GM12874 (cell line): ENCODE measurements around the gene PRUNE1.

ENCODE experiments used
- TF ChIP-seq, protein P1 (sequence below): IDR thresholded peaks from 2 replicates; pipeline ENCODE4 v1.5.1; 2011; ENCODE audit warnings: low read depth, mild to moderate bottlenecking, control low read depth, low read length, moderate library complexity; ENCODE audit not compliant: insufficient read depth

Gene PRUNE1

DNA sequence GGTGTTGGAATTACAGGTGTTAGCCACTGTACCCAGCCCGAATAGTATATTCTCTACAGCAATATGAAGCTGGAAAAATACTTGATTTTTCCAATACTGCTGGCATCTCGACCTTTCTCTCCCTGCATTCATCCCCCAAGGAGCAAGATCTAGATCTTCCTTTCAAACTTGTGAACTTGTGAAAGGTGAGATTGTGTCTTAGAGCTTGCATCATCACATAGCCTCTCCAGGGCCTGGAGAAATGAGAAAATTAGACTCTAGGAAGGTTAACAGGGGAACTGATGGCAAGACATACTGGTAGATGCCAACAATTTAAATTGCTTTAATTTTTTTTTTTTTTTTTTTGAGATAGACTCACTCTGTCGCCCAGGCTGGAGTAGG lies 2.1 kb downstream of the PRUNE1 start:
- TF ChIP-seq, protein P1, sequence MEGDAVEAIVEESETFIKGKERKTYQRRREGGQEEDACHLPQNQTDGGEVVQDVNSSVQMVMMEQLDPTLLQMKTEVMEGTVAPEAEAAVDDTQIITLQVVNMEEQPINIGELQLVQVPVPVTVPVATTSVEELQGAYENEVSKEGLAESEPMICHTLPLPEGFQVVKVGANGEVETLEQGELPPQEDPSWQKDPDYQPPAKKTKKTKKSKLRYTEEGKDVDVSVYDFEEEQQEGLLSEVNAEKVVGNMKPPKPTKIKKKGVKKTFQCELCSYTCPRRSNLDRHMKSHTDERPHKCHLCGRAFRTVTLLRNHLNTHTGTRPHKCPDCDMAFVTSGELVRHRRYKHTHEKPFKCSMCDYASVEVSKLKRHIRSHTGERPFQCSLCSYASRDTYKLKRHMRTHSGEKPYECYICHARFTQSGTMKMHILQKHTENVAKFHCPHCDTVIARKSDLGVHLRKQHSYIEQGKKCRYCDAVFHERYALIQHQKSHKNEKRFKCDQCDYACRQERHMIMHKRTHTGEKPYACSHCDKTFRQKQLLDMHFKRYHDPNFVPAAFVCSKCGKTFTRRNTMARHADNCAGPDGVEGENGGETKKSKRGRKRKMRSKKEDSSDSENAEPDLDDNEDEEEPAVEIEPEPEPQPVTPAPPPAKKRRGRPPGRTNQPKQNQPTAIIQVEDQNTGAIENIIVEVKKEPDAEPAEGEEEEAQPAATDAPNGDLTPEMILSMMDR, result no peak

DNA sequence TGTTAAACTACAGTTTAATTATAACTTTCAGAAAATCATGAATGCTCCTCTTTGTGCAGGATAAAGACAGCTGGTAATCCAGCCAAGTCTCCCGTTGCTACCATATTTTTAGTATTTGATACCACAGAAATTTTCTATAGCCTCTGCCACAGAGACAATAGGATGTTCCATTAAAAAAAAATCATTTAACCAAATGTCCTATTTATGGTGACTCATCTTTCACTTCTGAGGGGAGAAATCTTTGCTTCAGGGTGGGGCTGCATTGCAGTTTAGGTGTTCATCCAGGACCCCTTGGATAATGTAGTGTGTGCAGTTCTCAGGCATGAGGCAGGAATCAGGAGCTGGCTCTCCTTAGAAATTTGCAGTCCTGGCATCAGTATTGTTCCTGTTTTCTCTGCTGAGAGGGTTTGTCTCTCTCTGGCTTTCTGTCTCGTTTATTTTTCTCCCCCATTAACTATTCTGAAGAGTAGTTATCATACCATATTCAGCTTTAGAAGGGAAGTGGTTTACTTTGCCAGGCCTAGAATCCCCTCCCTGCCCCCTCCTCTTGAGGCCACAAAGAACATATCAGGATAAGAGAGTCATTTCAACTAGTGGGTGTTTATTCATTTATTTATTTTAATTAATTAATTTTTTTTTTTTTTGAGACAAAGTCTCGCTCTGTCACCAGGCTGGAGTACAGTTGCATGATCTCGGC lies 3.1 kb downstream of the PRUNE1 start:
- TF ChIP-seq, protein P1, result no peak

DNA sequence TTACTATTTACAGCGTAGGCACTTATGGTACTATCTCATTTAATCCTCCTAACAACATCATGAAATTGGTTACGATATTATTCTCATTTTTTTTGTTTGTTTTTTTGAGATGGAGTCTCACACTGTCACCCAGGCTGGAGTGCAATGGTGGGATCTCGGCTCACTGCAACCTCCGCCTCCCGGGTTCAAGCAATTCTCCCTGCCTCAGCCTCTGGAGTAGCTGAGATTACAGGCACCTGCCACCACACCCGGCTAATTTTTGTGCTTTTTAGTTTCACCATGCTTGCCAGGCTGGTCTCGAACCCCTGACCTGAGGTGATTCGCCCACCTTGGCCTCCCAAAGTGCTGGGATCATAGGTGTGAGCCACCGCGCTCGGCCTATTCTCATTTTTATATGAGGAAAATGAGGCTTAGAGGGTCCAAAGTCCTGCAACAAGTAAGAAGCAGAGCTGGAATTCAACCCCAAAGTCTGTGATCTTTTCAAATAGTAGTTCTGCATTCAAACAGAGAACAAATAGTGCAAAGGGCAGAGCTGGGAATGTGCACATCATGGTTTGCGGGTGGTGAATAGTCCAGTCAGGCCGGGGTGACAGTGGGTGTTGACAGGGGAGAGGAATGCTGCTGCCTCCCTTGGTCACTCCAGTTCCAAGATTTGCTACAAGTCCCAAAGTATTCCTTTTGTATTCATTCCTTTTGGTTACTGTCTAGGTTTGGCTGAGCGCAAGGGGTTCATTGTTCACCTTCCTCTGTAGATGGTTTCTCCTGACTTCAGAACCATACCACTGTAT lies 4.6 kb downstream of the PRUNE1 start:
- TF ChIP-seq, protein P1, result no peak

DNA sequence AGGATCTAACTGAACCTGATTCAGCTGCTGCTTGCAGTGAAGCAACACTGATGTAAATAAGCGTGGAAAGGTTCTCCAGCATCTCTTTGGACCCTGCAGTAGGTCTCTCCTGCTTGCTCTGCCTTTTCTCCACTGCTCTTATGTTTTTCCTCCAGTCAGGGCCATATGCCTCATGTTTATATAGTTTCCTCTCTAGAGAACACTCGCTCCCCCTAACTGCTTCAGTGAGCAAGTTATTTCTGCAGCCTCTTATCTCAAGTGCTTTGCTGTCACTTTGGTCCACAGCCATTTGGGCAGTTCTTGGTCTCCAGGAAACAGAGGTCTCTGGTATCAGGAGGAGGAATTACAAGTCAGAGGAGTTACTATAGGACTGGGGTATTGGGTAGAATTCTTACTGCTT lies 5.3 kb downstream of the PRUNE1 start:
- TF ChIP-seq, protein P1, result no peak

DNA sequence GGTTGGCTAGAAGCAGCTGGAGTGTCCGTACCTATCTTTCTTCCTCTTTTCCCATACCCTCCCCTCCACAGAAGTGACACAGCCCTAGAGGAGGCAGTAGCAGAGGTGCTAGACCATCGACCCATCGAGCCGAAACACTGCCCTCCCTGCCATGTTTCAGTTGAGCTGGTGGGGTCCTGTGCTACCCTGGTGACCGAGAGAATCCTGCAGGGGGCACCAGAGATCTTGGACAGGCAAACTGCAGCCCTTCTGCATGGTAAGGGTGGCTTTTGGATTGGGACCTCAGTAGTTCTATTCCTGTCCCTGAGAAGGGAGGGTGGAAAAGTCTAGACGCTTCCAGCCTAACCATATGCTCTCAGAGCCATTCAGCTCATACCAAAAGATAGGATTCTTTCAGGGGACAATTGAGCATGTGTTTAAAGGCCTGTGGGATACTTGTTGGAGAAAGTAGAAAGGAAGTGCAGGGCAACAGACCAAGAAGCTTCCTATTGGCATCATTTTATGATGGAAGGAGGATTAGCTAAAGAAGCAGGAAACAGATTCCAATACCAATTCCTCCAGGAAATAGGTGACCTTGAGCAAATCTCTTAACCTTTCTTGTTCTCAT lies 16.4 kb downstream of the PRUNE1 start:
- TF ChIP-seq, protein P1, result peak; percentile 80

DNA sequence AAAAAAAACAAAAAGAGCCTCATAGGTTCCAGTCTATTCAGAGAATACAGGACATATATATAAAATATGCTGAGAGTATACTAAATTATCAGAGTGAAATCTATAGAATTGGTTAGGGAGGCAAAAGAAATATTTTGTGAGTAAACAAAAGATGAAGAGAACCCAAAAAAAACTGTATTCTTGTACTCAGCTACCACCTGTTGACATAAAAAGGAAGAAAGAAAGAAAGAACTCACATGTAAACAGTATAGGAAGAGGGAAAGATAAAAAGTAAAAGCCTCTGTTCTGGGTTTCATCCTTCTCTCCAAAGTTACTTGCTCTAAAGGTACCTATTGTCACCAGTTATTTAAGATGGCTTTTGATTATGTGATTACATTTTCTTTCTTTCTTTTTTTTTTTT lies 18.2 kb downstream of the PRUNE1 start:
- TF ChIP-seq, protein P1, result no peak

DNA sequence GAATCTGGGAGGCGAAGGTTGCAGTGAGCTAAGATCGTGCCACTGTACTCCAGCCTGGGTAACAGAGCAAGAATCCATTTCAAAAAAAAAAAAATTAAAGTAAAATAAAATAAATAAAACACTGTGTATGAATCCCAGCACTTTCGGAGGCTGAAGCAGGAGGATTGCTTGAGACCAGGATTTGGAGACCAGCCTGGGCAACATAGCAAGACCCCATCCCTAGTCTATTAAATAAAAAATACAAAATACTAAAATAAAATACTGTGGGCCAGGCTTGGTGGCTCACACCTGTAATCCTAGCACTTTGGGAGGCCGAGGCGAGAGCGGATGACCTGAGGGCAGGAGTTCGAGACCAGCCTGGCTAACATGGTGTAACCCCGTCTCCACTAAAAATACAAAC lies 23.9 kb downstream of the PRUNE1 start:
- TF ChIP-seq, protein P1, result no peak
